ENCODE results near the gene MALSU1. TPM values are rescaled to one million over a fixed set of nuclear protein-coding genes. Genes with fewer than 3 reads are reported as not detected.

Gene MALSU1
- total and polyA plus RNA-seq, 2 of the 13 experiments (the other 11 are each of a cell fraction or from before 2014, with no cell fraction given), result 72.0 to 141 TPM

DNA sequence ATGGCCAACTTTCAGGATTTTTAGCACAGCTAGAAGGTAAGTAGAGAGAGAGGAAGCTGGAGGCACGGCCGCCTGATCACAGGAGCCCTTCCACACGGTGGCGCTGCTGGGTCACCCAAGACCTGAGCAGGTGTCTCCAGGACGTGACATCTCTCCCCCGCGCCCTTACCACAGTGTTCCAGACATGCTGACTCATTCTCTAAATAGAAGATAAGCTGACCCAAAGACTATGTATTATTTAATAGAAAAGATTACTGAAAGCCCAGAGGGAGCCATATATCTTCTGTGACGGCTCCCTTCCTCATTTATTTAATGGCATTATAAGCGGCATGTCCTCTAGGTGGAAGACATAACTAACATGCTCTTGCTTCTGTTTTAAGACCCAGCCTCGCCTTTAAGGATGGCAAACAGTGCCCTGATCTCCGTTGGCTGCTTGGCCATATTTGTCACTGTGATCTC is 26.0 kb upstream of the MALSU1 start (continued):
- TF ChIP-seq ZBTB20 (CRISPR knock-in tag; IDR thresholded peaks at IDR 0.05; ENCODE audit: borderline replicate concordance, low read depth) (no peak), SAP130 (CRISPR knock-in tag; IDR thresholded peaks at IDR 0.05; ENCODE audit: low read depth) (peak; percentile 81), ZKSCAN1 (IDR thresholded peaks at IDR 0.05; ENCODE audit: low read length) (no peak), NR2F6 (IDR thresholded peaks at IDR 0.05) (no peak), NR2F6 (CRISPR knock-in tag; IDR thresholded peaks at IDR 0.05) (peak; percentile 35; the same call in 1 of the 2 replicates), ZNF253 (CRISPR knock-in tag; IDR thresholded peaks at IDR 0.05; ENCODE audit: borderline replicate concordance) (no peak), ZNF770 (CRISPR knock-in tag; IDR thresholded peaks at IDR 0.05) (peak; percentile 49; the same call in 1 of the 2 replicates), MYNN (CRISPR knock-in tag; IDR thresholded peaks at IDR 0.05; ENCODE audit: low read depth) (no peak), RAD21 (CRISPR knock-in tag; IDR thresholded peaks at IDR 0.05) (peak; percentile 90), PRDM4 (CRISPR knock-in tag; IDR thresholded peaks at IDR 0.05; ENCODE audit: borderline replicate concordance) (no peak), KLF6 (CRISPR knock-in tag; IDR thresholded peaks at IDR 0.05) (no peak), NKX3-1 (CRISPR knock-in tag; IDR thresholded peaks at IDR 0.05) (no peak), IKZF4 (CRISPR knock-in tag; IDR thresholded peaks at IDR 0.05; ENCODE audit: borderline replicate concordance, low read depth, not compliant biosample characterization) (no peak), JUNB (CRISPR knock-in tag; IDR thresholded peaks at IDR 0.05; ENCODE audit: borderline replicate concordance) (no peak), ZNF883 (CRISPR knock-in tag; IDR thresholded peaks at IDR 0.05; ENCODE audit: not compliant biosample characterization) (no peak), ZNF274 (CRISPR knock-in tag; IDR thresholded peaks at IDR 0.05) (no peak), NFYC (CRISPR knock-in tag; IDR thresholded peaks at IDR 0.05) (no peak), HMGA1 (CRISPR knock-in tag; conservative IDR thresholded peaks at IDR 0.05) (no peak), ZNF766 (CRISPR knock-in tag; IDR thresholded peaks at IDR 0.05; ENCODE audit: borderline replicate concordance) (0 out of 2 replicates have a peak, but pooled peaks have one; percentile 33), CSRNP2 (CRISPR knock-in tag; conservative IDR thresholded peaks at IDR 0.05; ENCODE audit: low read depth) (no peak), SNAPC2 (CRISPR knock-in tag; IDR thresholded peaks at IDR 0.05) (no peak), ZNF891 (CRISPR knock-in tag; IDR thresholded peaks at IDR 0.05) (no peak)
- TF ChIP-seq, protein P1, sequence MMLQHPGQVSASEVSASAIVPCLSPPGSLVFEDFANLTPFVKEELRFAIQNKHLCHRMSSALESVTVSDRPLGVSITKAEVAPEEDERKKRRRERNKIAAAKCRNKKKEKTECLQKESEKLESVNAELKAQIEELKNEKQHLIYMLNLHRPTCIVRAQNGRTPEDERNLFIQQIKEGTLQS (CRISPR knock-in tag; IDR thresholded peaks at IDR 0.05), result peak; percentile 84
- TF ChIP-seq, protein P2, sequence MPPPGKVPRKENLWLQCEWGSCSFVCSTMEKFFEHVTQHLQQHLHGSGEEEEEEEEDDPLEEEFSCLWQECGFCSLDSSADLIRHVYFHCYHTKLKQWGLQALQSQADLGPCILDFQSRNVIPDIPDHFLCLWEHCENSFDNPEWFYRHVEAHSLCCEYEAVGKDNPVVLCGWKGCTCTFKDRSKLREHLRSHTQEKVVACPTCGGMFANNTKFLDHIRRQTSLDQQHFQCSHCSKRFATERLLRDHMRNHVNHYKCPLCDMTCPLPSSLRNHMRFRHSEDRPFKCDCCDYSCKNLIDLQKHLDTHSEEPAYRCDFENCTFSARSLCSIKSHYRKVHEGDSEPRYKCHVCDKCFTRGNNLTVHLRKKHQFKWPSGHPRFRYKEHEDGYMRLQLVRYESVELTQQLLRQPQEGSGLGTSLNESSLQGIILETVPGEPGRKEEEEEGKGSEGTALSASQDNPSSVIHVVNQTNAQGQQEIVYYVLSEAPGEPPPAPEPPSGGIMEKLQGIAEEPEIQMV (CRISPR knock-in tag; IDR thresholded peaks at IDR 0.05; ENCODE audit: low read depth), result 0 out of 2 replicates have a peak, but pooled peaks have one; percentile 27
